HuH-7.5 (cell line): ENCODE data around the gene CDH6.

ENCODE experiments used
- DNase-seq: peaks from one replicate; pipeline ENCODE4 v3.0.0; 2011; ENCODE audit warnings: low spot score

The CDH6 gene

GRCh38 chr5:31377274-31377946, 183.9 kb downstream of the CDH6 start:
- no peak for DNase-seq

- no peak for DNase-seq
These were observed 184.7 kb downstream of the CDH6 start for GRCh38 chr5:31378136-31378535.
